Measurements from ENCODE around the gene ICA1L. TPM values are rescaled to one million over a fixed set of nuclear protein-coding genes. Genes with fewer than 3 reads are reported as not detected.

Gene ICA1L
- total RNA-seq, 1 donor from 2014 or later: 7.6 TPM

GRCh38 chr2:202758604-202759003, 113.0 kb downstream of the ICA1L start:
- H3K4me3 ChIP-seq (ENCODE audit: low read depth, low read length): no peak overlapping the region
- no peaks in the 10 kb centered on the region for H3K36me3 ChIP-seq (ENCODE audit: control insufficient read depth, insufficient read depth, low read length)
- DNase-seq (ENCODE audit: low read depth): peak; percentile 10
- no peaks in the 10 kb centered on the region for H3K27me3 ChIP-seq (ENCODE audit: control insufficient read depth, insufficient read depth, low read length)
- no peak for TF ChIP-seq CTCF (IDR thresholded peaks at IDR 0.05; ENCODE audit: insufficient read depth, low read length, poor library complexity, severe bottlenecking)

GRCh38 chr2:202758128-202758527, 113.4 kb downstream of the ICA1L start:
- no peak overlapping the region for H3K4me3 ChIP-seq (ENCODE audit: low read depth, low read length)
- no peak for DNase-seq (ENCODE audit: low read depth)
- no peak for TF ChIP-seq CTCF (IDR thresholded peaks at IDR 0.05; ENCODE audit: insufficient read depth, low read length, poor library complexity, severe bottlenecking)
- H3K36me3 ChIP-seq (ENCODE audit: control insufficient read depth, insufficient read depth, low read length): no peaks in the 10 kb centered on the region
- H3K27me3 ChIP-seq (ENCODE audit: control insufficient read depth, insufficient read depth, low read length): no peaks in the 10 kb centered on the region

- no peak overlapping the region for H3K4me3 ChIP-seq (ENCODE audit: low read depth, low read length)
- H3K27me3 ChIP-seq (ENCODE audit: control insufficient read depth, insufficient read depth, low read length): no peaks in the 10 kb centered on the region
- H3K36me3 ChIP-seq (ENCODE audit: control insufficient read depth, insufficient read depth, low read length): no peaks in the 10 kb centered on the region
- DNase-seq (ENCODE audit: low read depth): no peak
- no peak for TF ChIP-seq CTCF (IDR thresholded peaks at IDR 0.05; ENCODE audit: insufficient read depth, low read length, poor library complexity, severe bottlenecking)
Measured at GRCh38 chr2:202757339-202757738, 114.2 kb downstream of the ICA1L start.

GRCh38 chr2:202756598-202756997, 115.0 kb downstream of the ICA1L start:
- H3K4me3 ChIP-seq (ENCODE audit: low read depth, low read length): no peak overlapping the region
- TF ChIP-seq CTCF (IDR thresholded peaks at IDR 0.05; ENCODE audit: insufficient read depth, low read length, poor library complexity, severe bottlenecking): no peak
- H3K36me3 ChIP-seq (ENCODE audit: control insufficient read depth, insufficient read depth, low read length): no peaks in the 10 kb centered on the region
- no peak for DNase-seq (ENCODE audit: low read depth)
- H3K27me3 ChIP-seq (ENCODE audit: control insufficient read depth, insufficient read depth, low read length): no peaks in the 10 kb centered on the region

- Histone ChIP-seq H3K4me3 (ENCODE audit: low read depth, low read length) (no peak overlapping the region), H3K27me3 (ENCODE audit: control insufficient read depth, insufficient read depth, low read length) (no peaks in the 10 kb centered on the region), H3K36me3 (ENCODE audit: control insufficient read depth, insufficient read depth, low read length) (no peaks in the 10 kb centered on the region)
- DNase-seq (ENCODE audit: low read depth): no peak
- TF ChIP-seq CTCF (IDR thresholded peaks at IDR 0.05; ENCODE audit: insufficient read depth, low read length, poor library complexity, severe bottlenecking): no peak
Measured at GRCh38 chr2:202754936-202755335, 116.6 kb downstream of the ICA1L start.

- H3K36me3 ChIP-seq (ENCODE audit: control insufficient read depth, insufficient read depth, low read length): no peaks in the 10 kb centered on the region
- DNase-seq (ENCODE audit: low read depth): no peak
- H3K27me3 ChIP-seq (ENCODE audit: control insufficient read depth, insufficient read depth, low read length): no peaks in the 10 kb centered on the region
- no peak overlapping the region for H3K4me3 ChIP-seq (ENCODE audit: low read depth, low read length)
- no peak for TF ChIP-seq CTCF (IDR thresholded peaks at IDR 0.05; ENCODE audit: insufficient read depth, low read length, poor library complexity, severe bottlenecking)
Measured at GRCh38 chr2:202752071-202752470, 119.5 kb downstream of the ICA1L start.
